H9 (cell line): ENCODE results near the gene ABLIM1. TPM values are rescaled to one million over a fixed set of nuclear protein-coding genes. Genes with fewer than 3 reads are reported as not detected.

Experiments
- DNase-seq: peaks from one replicate; pipeline ENCODE4 v3.0.0-alpha.2; 2017
- H2AFZ ChIP-seq: one replicate; pipeline ENCODE4 v1.6.1; 2013; ENCODE audit warnings: mild to moderate bottlenecking, low read length, control low read depth, moderate library complexity
- H2AK5ac ChIP-seq: 2 replicates; pipeline ENCODE4 v1.6.1; 2013; ENCODE audit warnings: low read length, control low read depth, mixed read lengths; ENCODE audit not compliant: insufficient read length
- H2BK120ac ChIP-seq: one replicate; pipeline ENCODE4 v1.6.1; 2013; ENCODE audit warnings: low read depth, mild to moderate bottlenecking, low read length, control low read depth, inconsistent platforms; ENCODE audit not compliant: poor library complexity, severe bottlenecking
- H2BK12ac ChIP-seq: 2 replicates; pipeline ENCODE4 v1.6.1; 2013; ENCODE audit warnings: low read length, control low read depth, mixed read lengths, low read depth; ENCODE audit not compliant: insufficient read length
- H2BK15ac ChIP-seq: 2 replicates; pipeline ENCODE4 v1.6.1; 2013; ENCODE audit warnings: low read depth, low read length, control low read depth
- H2BK20ac ChIP-seq: one replicate; pipeline ENCODE4 v1.6.1; 2013; ENCODE audit warnings: low read depth, mild to moderate bottlenecking, low read length, control low read depth, inconsistent platforms; ENCODE audit not compliant: poor library complexity, severe bottlenecking
- H2BK5ac ChIP-seq: 2 replicates; pipeline ENCODE4 v1.6.1; 2013; ENCODE audit warnings: low read length, control low read depth, mixed read lengths; ENCODE audit not compliant: insufficient read length
- H3K14ac ChIP-seq: 2 replicates; pipeline ENCODE4 v1.6.1; 2013; ENCODE audit warnings: low read length, control low read depth; ENCODE audit not compliant: insufficient read depth
- H3K18ac ChIP-seq: 2 replicates; pipeline ENCODE4 v1.6.1; 2013; ENCODE audit warnings: low read depth, mild to moderate bottlenecking, mixed read lengths, low read length, control low read depth; ENCODE audit not compliant: insufficient read length
- H3K23ac ChIP-seq: 2 replicates; pipeline ENCODE4 v1.6.1; 2013; ENCODE audit warnings: low read length, control low read depth, mixed read lengths, low read depth; ENCODE audit not compliant: insufficient read length
- H3K23me2 ChIP-seq: 2 replicates; pipeline ENCODE4 v1.6.1; 2013; ENCODE audit warnings: low read depth, mild to moderate bottlenecking, mixed read lengths, low read length, control low read depth; ENCODE audit not compliant: insufficient read length, poor library complexity, severe bottlenecking
- H3K27ac ChIP-seq: 2 replicates; pipeline ENCODE4 v1.5.1; 2013; ENCODE audit warnings: low read length, control low read depth, mixed read lengths, low read depth; ENCODE audit not compliant: insufficient read length
- H3K27me3 ChIP-seq: 2 replicates; pipeline ENCODE4 v1.6.1; 2013; ENCODE audit warnings: low read length, control low read depth, inconsistent platforms; ENCODE audit not compliant: insufficient read depth
- H3K4ac ChIP-seq: 2 replicates; pipeline ENCODE4 v1.6.1; 2013; ENCODE audit warnings: low read depth, mild to moderate bottlenecking, control low read depth, inconsistent platforms, low read length, moderate library complexity
- H3K4me1 ChIP-seq: 2 replicates; pipeline ENCODE4 v1.6.1; 2013; ENCODE audit warnings: low read length, control low read depth, inconsistent platforms; ENCODE audit not compliant: insufficient read depth
- H3K4me2 ChIP-seq: 2 replicates; pipeline ENCODE4 v1.6.1; 2013; ENCODE audit warnings: low read length, control low read depth, mixed read lengths; ENCODE audit not compliant: insufficient read length, insufficient read depth
- H3K56ac ChIP-seq: 2 replicates; pipeline ENCODE4 v1.6.1; 2013; ENCODE audit warnings: low read depth, mild to moderate bottlenecking, mixed read lengths, low read length, control low read depth; ENCODE audit not compliant: insufficient read length
- H3K79me1 ChIP-seq: 2 replicates; pipeline ENCODE4 v1.6.1; 2013; ENCODE audit warnings: low read depth, mild to moderate bottlenecking, moderate library complexity, low read length, control low read depth, inconsistent platforms; ENCODE audit not compliant: insufficient read depth, poor library complexity, severe bottlenecking
- H3K79me2 ChIP-seq: 2 replicates; pipeline ENCODE4 v1.6.1; 2013; ENCODE audit warnings: low read length, control low read depth, inconsistent platforms; ENCODE audit not compliant: insufficient read depth
- H3K9ac ChIP-seq: 2 replicates; pipeline ENCODE4 v1.6.1; 2013; ENCODE audit warnings: low read length, control low read depth, mixed read lengths; ENCODE audit not compliant: insufficient read length; ENCODE audit errors: extremely low read depth
- H3K9me3 ChIP-seq: one replicate; pipeline ENCODE4 v1.6.1; 2013; ENCODE audit warnings: low read depth, low read length, inconsistent platforms; ENCODE audit not compliant: control insufficient read depth
- H3T11ph ChIP-seq: one replicate; pipeline ENCODE4 v1.6.1; 2013; ENCODE audit warnings: mild to moderate bottlenecking, low read length, control low read depth, inconsistent platforms
- H4K20me1 ChIP-seq: one replicate; pipeline ENCODE4 v1.6.1; 2013; ENCODE audit not compliant: control insufficient read depth, insufficient read length, insufficient read depth
- H4K5ac ChIP-seq: 2 replicates; pipeline ENCODE4 v1.6.1; 2013; ENCODE audit warnings: low read depth, mild to moderate bottlenecking, mixed read lengths, low read length, control low read depth; ENCODE audit not compliant: insufficient read length
- H4K8ac ChIP-seq: replicated peaks from 2 replicates; pipeline ENCODE4 v1.6.1; 2013; ENCODE audit warnings: low read length, control low read depth, mixed read lengths, low read depth; ENCODE audit not compliant: insufficient read length
- H4K91ac ChIP-seq: 2 replicates; pipeline ENCODE4 v1.6.1; 2013; ENCODE audit warnings: low read depth, mild to moderate bottlenecking, moderate library complexity, mixed read lengths, low read length, control low read depth; ENCODE audit not compliant: insufficient read length
- H3K27ac Mint-ChIP-seq, 3 experiments: 2 replicates in 2 of 3; 3 replicates in 1 of 3; pipeline ENCODE4 v1.8.0; 2020 to 2021; ENCODE audit warnings: mixed read lengths in 3 of 3, mild to moderate bottlenecking in 1 of 3, moderate library complexity in 1 of 3
- H3K27me3 Mint-ChIP-seq: 2 replicates; pipeline ENCODE4 v1.8.0; 2021; ENCODE audit warnings: low read depth, mild to moderate bottlenecking, moderate library complexity, mixed read lengths
- H3K36me3 Mint-ChIP-seq, 3 experiments: 2 replicates in 2 of 3; 3 replicates in 1 of 3; pipeline ENCODE4 v1.8.0; 2020 to 2021; ENCODE audit warnings: low read depth in 3 of 3, mixed read lengths in 3 of 3; ENCODE audit not compliant: insufficient read depth in 1 of 3
- H3K4me1 Mint-ChIP-seq, 2 experiments: 2 replicates each; pipeline ENCODE4 v1.8.0; 2020; ENCODE audit warnings: mixed read lengths in 2 of 2
- H3K4me3 Mint-ChIP-seq, 2 experiments: 2 replicates in 1 of 2; 3 replicates in 1 of 2; pipeline ENCODE4 v1.8.0; 2020 to 2021; ENCODE audit warnings: mild to moderate bottlenecking in 2 of 2, mixed read lengths in 2 of 2, moderate library complexity in 1 of 2
- H3K9me3 Mint-ChIP-seq, 2 experiments: 2 replicates in 1 of 2; 3 replicates in 1 of 2; pipeline ENCODE4 v1.8.0; 2020; ENCODE audit warnings: mild to moderate bottlenecking in 2 of 2, mixed read lengths in 2 of 2, moderate library complexity in 1 of 2
- WGBS: extraction: QIAGEN DNeasy Blood & Tissue Kit; methylation state at CpG from one replicate; pipeline ENCODE4 v1.1.7; 2013; ENCODE audit warnings: missing lambda C conversion rate, low lambda C conversion rate, mixed read lengths; ENCODE audit not compliant: insufficient read length; ENCODE audit errors: extremely low coverage; 5-methylcytosine and 5-hydroxymethylcytosine counted together
- total RNA-seq: library from RNA; stranded (reverse); gene quantifications from 2 replicates; pipeline ENCODE4 v1.2.1, GENCODE V29; 2021
- TF ChIP-seq, protein P1 (sequence below): fragments of 200-600 bp; sonication (generic); conservative IDR thresholded peaks from 3 replicates; pipeline ENCODE4 v1.8.0; 2021; ENCODE audit warnings: antibody characterized with exemption, mild to moderate bottlenecking

The ABLIM1 gene
- total RNA-seq, 1 experiment from 2014 or later = 32.1 TPM

- Histone ChIP-seq H3K23ac (no peak overlapping the region), H3K9ac (no peak overlapping the region), H2BK5ac (no peak overlapping the region), H2BK12ac (no peak overlapping the region), H3K9me3 (no peaks in the 10 kb centered on the region), H3K14ac (no peak overlapping the region), H4K91ac (no peak overlapping the region), H3K27me3 (no peaks in the 10 kb centered on the region), H2BK20ac (no peak overlapping the region), H4K5ac (no peak overlapping the region), H3K4me2 (no peak overlapping the region), H4K20me1 (no peaks in the 10 kb centered on the region), H3K23me2 (no peaks in the 10 kb centered on the region), H2AK5ac (no peak overlapping the region), H3T11ph (no peak overlapping the region), H2AFZ (no peak overlapping the region), H3K79me2 (no peaks in the 10 kb centered on the region), H3K4ac (no peak overlapping the region), H2BK120ac (no peak overlapping the region), H3K56ac (no peak overlapping the region), H3K4me1 (peaks cover 4% of the 10 kb centered on the region; the same call in 1 of the 2 replicates), H3K27ac (no peak overlapping the region), H3K79me1 (no peaks in the 10 kb centered on the region), H3K18ac (no peak overlapping the region), H2BK15ac (no peak overlapping the region), H4K8ac (no peak overlapping the region)
- WGBS = no CpG with 5 or more reads among the region's 7 CpGs
- H3K27ac Mint-ChIP-seq = no peak overlapping the region
- peaks cover 13% of the 10 kb centered on the region in 2 experiments for H3K4me1 Mint-ChIP-seq
- no peaks in the 10 kb centered on the region for H3K27me3 Mint-ChIP-seq
- no peaks in the 10 kb centered on the region for H3K36me3 Mint-ChIP-seq
- TF ChIP-seq, protein P1, sequence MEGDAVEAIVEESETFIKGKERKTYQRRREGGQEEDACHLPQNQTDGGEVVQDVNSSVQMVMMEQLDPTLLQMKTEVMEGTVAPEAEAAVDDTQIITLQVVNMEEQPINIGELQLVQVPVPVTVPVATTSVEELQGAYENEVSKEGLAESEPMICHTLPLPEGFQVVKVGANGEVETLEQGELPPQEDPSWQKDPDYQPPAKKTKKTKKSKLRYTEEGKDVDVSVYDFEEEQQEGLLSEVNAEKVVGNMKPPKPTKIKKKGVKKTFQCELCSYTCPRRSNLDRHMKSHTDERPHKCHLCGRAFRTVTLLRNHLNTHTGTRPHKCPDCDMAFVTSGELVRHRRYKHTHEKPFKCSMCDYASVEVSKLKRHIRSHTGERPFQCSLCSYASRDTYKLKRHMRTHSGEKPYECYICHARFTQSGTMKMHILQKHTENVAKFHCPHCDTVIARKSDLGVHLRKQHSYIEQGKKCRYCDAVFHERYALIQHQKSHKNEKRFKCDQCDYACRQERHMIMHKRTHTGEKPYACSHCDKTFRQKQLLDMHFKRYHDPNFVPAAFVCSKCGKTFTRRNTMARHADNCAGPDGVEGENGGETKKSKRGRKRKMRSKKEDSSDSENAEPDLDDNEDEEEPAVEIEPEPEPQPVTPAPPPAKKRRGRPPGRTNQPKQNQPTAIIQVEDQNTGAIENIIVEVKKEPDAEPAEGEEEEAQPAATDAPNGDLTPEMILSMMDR = no peak
- no peak overlapping the region for H3K4me3 Mint-ChIP-seq
- no peaks in the 10 kb centered on the region for H3K9me3 Mint-ChIP-seq
- DNase-seq = no peak
Observed at GRCh38 chr10:114477285-114477684, 180.8 kb downstream of the ABLIM1 start.
